Skin of body (tissue), 1 donor: ENCODE measurements around the gene LDAF1. TPM values are rescaled to one million over a fixed set of nuclear protein-coding genes. Genes with fewer than 3 reads are reported as not detected.

Source experiments
- total RNA-seq: library from RNA; depleted of rRNA; stranded (reverse); fragments of >200 nt; gene quantifications from one replicate; pipeline ENCODE4 v1.2.3, GENCODE V29; 2014

The LDAF1 gene
- total RNA-seq, 1 donor from 2014 or later = 64.5 TPM

Other genes with a start within 250 kb of the LDAF1 start
- 0.10 TPM for gene DNAH3, start 7.8 kb upstream of the LDAF1 start, total RNA-seq
- gene ZP2, start 52.9 kb downstream of the LDAF1 start, total RNA-seq = 0.69 TPM
- gene ANKS4B, start 75.0 kb downstream of the LDAF1 start, total RNA-seq = not detected
- gene CRYM, start 119.6 kb downstream of the LDAF1 start, total RNA-seq = 3.2 TPM